Measurements from ENCODE around the gene RAPSN. TPM values are rescaled to one million over a fixed set of nuclear protein-coding genes. Genes with fewer than 3 reads are reported as not detected.

The RAPSN gene
- total and polyA plus RNA-seq, 4 experiments from 2014 or later: 0.55 to 1.7 TPM; not detected in 2

DNA sequence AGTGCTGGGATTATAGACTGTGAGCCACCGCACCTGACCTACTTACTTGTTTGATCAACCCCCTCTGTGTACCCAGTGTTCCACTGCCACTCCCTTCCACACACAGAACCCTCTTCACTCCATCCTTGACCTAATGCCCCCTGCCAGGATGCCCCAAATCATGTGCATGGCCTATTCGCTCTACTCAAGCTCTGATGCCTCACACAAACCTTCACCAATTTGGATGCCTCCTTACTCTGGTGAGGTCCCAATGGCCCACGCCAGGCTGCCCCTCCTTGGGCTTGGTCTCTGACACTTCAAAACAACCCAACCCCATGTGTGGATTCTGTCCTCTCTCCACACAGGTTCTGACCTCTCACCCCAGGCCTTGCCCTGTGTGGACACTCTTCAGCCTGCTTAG, 13.2 kb downstream of the RAPSN start:
- POLR2A ChIA-PET (ENCODE audit: partially characterized antibody): no interaction called here

GRCh38 chr11:47434011-47434786, 14.7 kb downstream of the RAPSN start:
- Mint-ChIP-seq H3K27me3 (no peaks in the 10 kb centered on the region), H3K27ac (peak overlapping the region in 1 of 7 donors; percentile 83), H3K4me3 (no peak overlapping the region), H3K4me1 (no peaks in the 10 kb centered on the region), H3K36me3 (no peaks in the 10 kb centered on the region), H3K9me3 (peaks cover 0 to 1% (median 0%) of the 10 kb centered on the region in 8 donors)
- Histone ChIP-seq H3K36me3 (ENCODE audit: insufficient read depth, low read length) (no peaks in the 10 kb centered on the region), H3K4me3 (ENCODE audit: low read length in 2 of 2) (no peak overlapping the region), H3K27me3 (ENCODE audit: insufficient read depth, low read length) (no peaks in the 10 kb centered on the region), H3K9me3 (ENCODE audit: control insufficient read depth in 1 of 2, low read length in 2 of 2) (no peaks in the 10 kb centered on the region), H3K4me1 (ENCODE audit: insufficient read depth, low read length) (no peaks in the 10 kb centered on the region), H3K27ac (ENCODE audit: low read depth, low read length) (no peak overlapping the region)
- intact Hi-C loops (cut with micrococcal nuclease): no loop called here
- ChIA-PET CTCF (ENCODE audit: partially characterized antibody) (no interaction called here), POLR2A (ENCODE audit: partially characterized antibody) (no interaction called here)
- no peak for DNase-seq

More for the DNA sequence above, 13.2 kb downstream of the RAPSN start:
- intact Hi-C loops (cut with micrococcal nuclease): no loop called here
- H3K4me3 ChIP-seq (ENCODE audit: low read length in 2 of 2): no peak overlapping the region
- no peaks in the 10 kb centered on the region for H3K36me3 ChIP-seq (ENCODE audit: insufficient read depth, low read length)
- no peaks in the 10 kb centered on the region for H3K4me1 ChIP-seq (ENCODE audit: insufficient read depth, low read length)
- DNase-seq: no peak
- no peaks in the 10 kb centered on the region for H3K27me3 ChIP-seq (ENCODE audit: insufficient read depth, low read length)
- CTCF ChIA-PET (ENCODE audit: partially characterized antibody): no interaction called here
- H3K27ac ChIP-seq (ENCODE audit: low read depth, low read length): no peak overlapping the region
- no peaks in the 10 kb centered on the region for H3K9me3 ChIP-seq (ENCODE audit: control insufficient read depth in 1 of 2, low read length in 2 of 2)
- Mint-ChIP-seq H3K9me3 (peaks cover 0 to 1% (median 0%) of the 10 kb centered on the region in 8 donors), H3K4me1 (no peaks in the 10 kb centered on the region), H3K27me3 (no peaks in the 10 kb centered on the region), H3K4me3 (peak overlapping the region in 1 of 8 donors; percentile 24), H3K36me3 (no peaks in the 10 kb centered on the region), H3K27ac (peak overlapping the region in 2 of 7 donors; percentile 41 to 63)

- H3K4me1 Mint-ChIP-seq: no peaks in the 10 kb centered on the region
- H3K27ac Mint-ChIP-seq: peak overlapping the region in 1 of 7 donors; percentile 63
- Histone ChIP-seq H3K9me3 (ENCODE audit: control insufficient read depth in 1 of 2, low read length in 2 of 2) (no peaks in the 10 kb centered on the region), H3K27me3 (ENCODE audit: insufficient read depth, low read length) (no peaks in the 10 kb centered on the region), H3K27ac (ENCODE audit: low read depth, low read length) (no peak overlapping the region), H3K4me1 (ENCODE audit: insufficient read depth, low read length) (no peaks in the 10 kb centered on the region), H3K4me3 (ENCODE audit: low read length in 2 of 2) (no peak overlapping the region), H3K36me3 (ENCODE audit: insufficient read depth, low read length) (no peaks in the 10 kb centered on the region)
- ChIA-PET CTCF (ENCODE audit: partially characterized antibody) (no interaction called here), POLR2A (ENCODE audit: partially characterized antibody) (no interaction called here)
- H3K27me3 Mint-ChIP-seq: no peaks in the 10 kb centered on the region
- DNase-seq: no peak
- peaks cover 0 to 1% (median 0%) of the 10 kb centered on the region in 8 donors for H3K9me3 Mint-ChIP-seq
- intact Hi-C loops (cut with micrococcal nuclease): no loop called here
- no peaks in the 10 kb centered on the region for H3K36me3 Mint-ChIP-seq
- H3K4me3 Mint-ChIP-seq: no peak overlapping the region
Observed at GRCh38 chr11:47433157-47433556, 15.8 kb downstream of the RAPSN start.

- intact Hi-C loops (cut with micrococcal nuclease): no loop called here
- no peaks in the 10 kb centered on the region for H3K9me3 ChIP-seq (ENCODE audit: control insufficient read depth in 1 of 2, low read length in 2 of 2)
- Mint-ChIP-seq H3K36me3 (peaks cover 0 to 2% of the 10 kb centered on the region in 2 donors), H3K27me3 (no peaks in the 10 kb centered on the region), H3K9me3 (no peaks in the 10 kb centered on the region), H3K4me3 (no peak overlapping the region), H3K4me1 (peaks cover under 1 to 3% (median 3%) of the 10 kb centered on the region in 4 donors), H3K27ac (no peak overlapping the region)
- no peak overlapping the region for H3K27ac ChIP-seq (ENCODE audit: low read depth, low read length)
- no peaks in the 10 kb centered on the region for H3K27me3 ChIP-seq (ENCODE audit: insufficient read depth, low read length)
- ChIA-PET CTCF (ENCODE audit: partially characterized antibody) (no interaction called here), POLR2A (ENCODE audit: partially characterized antibody) (no interaction called here)
- H3K4me1 ChIP-seq (ENCODE audit: insufficient read depth, low read length): no peaks in the 10 kb centered on the region
- no peak for DNase-seq
- H3K36me3 ChIP-seq (ENCODE audit: insufficient read depth, low read length): no peaks in the 10 kb centered on the region
- H3K4me3 ChIP-seq (ENCODE audit: low read length in 2 of 2): no peak overlapping the region
Observed at GRCh38 chr11:47431356-47432083, 17.4 kb downstream of the RAPSN start.

DNA sequence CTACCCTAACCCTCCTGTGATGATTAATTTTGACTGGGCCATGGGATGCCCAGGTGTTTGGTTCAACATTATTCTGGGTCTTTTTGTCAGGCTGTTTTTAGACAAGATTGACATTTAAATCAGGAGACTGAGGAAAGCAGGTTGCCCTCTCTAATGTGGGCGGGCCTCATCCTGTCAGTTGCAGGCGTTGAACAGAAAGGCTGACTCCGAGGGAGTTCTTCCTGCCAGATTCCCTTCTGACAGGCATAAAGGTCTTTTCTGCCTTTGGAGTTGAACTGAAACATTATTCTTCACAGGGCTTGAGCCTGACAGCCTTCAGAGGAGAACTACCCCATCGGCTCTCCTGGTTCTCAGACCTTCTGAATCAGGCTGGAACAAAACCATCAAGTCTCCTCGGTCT, 18.4 kb downstream of the RAPSN start:
- POLR2A ChIA-PET (ENCODE audit: partially characterized antibody): no interaction called here
- no peak overlapping the region for H3K27ac Mint-ChIP-seq
- peaks cover 0 to 2% (median 0%) of the 10 kb centered on the region in 8 donors for H3K9me3 Mint-ChIP-seq
- Histone ChIP-seq H3K9me3 (ENCODE audit: control insufficient read depth in 1 of 2, low read length in 2 of 2) (no peaks in the 10 kb centered on the region), H3K27me3 (ENCODE audit: insufficient read depth, low read length) (no peaks in the 10 kb centered on the region), H3K4me1 (ENCODE audit: insufficient read depth, low read length) (peaks cover 2% of the 10 kb centered on the region), H3K4me3 (ENCODE audit: low read length in 2 of 2) (no peak overlapping the region), H3K27ac (ENCODE audit: low read depth, low read length) (no peak overlapping the region), H3K36me3 (ENCODE audit: insufficient read depth, low read length) (no peaks in the 10 kb centered on the region)
- peaks cover 5 to 13% (median 9%) of the 10 kb centered on the region in 4 donors for H3K4me1 Mint-ChIP-seq
- no peak overlapping the region for H3K4me3 Mint-ChIP-seq
- CTCF ChIA-PET (ENCODE audit: partially characterized antibody): no interaction called here
- DNase-seq: no peak
- peaks cover 4 to 11% of the 10 kb centered on the region in 2 donors for H3K36me3 Mint-ChIP-seq
- no peaks in the 10 kb centered on the region for H3K27me3 Mint-ChIP-seq
- intact Hi-C loops (cut with micrococcal nuclease): no loop called here

DNA sequence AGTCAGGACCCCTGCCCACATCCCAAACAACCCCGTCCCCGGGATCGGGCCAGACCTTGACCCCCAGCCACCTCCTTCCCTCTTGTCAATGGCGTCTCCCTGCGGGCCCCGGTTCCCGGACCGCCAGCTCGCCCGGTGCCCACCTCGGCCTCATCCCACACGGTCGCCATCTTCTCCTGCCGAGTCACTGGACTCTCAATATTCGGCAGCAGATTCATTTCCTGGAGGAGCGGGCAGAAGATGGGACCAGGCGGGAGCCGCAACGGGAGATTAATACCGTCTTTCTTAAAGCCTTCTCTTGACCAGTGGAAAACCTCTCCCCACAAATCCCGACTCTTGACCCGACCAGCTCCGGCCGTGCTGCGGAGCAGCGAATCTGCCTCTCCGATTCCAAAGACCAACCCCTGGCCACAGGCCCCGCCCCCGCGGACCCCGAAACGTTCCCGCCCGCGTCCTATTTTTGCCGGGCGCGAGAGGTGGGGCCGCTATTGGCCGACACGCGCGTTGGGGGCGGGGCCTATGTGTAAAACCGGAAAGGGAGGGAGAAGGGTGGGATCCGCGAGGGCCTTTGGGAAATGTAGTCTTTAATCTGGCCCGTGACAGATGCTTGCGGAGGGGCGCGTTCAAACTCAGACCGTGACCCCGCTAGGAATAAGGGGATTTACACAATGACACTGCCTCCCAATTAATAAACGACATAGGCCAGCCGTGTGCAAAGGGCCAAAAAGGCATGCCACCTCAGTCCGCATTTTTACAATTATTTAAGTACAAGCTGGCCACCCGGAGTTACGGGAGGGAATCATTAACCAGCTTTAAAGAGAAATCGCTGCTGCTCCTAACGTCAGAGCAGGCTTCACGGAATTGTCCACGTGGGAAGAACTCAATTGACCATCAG, 22.6 kb downstream of the RAPSN start, which contains the start of gene PSMC3:
TSS of gene PSMC3 (minus strand) at position 378 of the 895 bp plus-strand sequence. CDS start at position 218, 160 bp downstream.
- peaks cover 12 to 32% (median 22%) of the 10 kb centered on the region in 4 donors for H3K4me1 Mint-ChIP-seq
- Histone ChIP-seq H3K4me1 (ENCODE audit: insufficient read depth, low read length) (peaks cover 18% of the 10 kb centered on the region), H3K9me3 (ENCODE audit: control insufficient read depth in 1 of 2, low read length in 2 of 2) (no peaks in the 10 kb centered on the region), H3K36me3 (ENCODE audit: insufficient read depth, low read length) (peaks cover 21% of the 10 kb centered on the region), H3K27ac (ENCODE audit: low read depth, low read length) (peak within 1 kb of the TSS; percentile 85), H3K27me3 (ENCODE audit: insufficient read depth, low read length) (no peaks in the 10 kb centered on the region), H3K4me3 (ENCODE audit: low read length in 2 of 2) (peak within 1 kb of the TSS; percentile 64 to 91)
- peak within 1 kb of the TSS; percentile 99 to 100 (median 100) for H3K4me3 Mint-ChIP-seq
- intact Hi-C loops (cut with micrococcal nuclease): loop anchor here (1.0 to 2.0 kb wide), 8 partner anchors 18 to 490 kb away; partner anchors contain the start of genes ACP2, CELF1, CSTPP1 and FNBP4
- ChIA-PET CTCF (ENCODE audit: partially characterized antibody) (interaction anchor here (1.2 to 6.2 kb wide), 2 partner anchors 16 to 127 kb away, joined by 3 to 59 read pairs; partner anchors contain the start of gene SLC39A13), POLR2A (ENCODE audit: partially characterized antibody) (interaction anchor here (1.3 to 3.9 kb wide), 12 partner anchors 8 to 249 kb away, joined by 4 to 72 read pairs (median 8); partner anchors contain the start of genes ACP2, ARFGAP2, CELF1 and DDB2)
- peaks cover 18 to 39% of the 10 kb centered on the region in 2 donors for H3K36me3 Mint-ChIP-seq
- peak within 1 kb of the TSS; percentile 92 to 99 (median 99) for H3K27ac Mint-ChIP-seq
- H3K27me3 Mint-ChIP-seq: no peaks in the 10 kb centered on the region
- peak; percentile 94 to 97 (median 96) for DNase-seq
- peaks cover 0 to 2% (median 0%) of the 10 kb centered on the region in 8 donors for H3K9me3 Mint-ChIP-seq
